Midbrain (tissue), 1 donor: ENCODE measurements around the gene ADGB.
A peak's percentile ranks its signal among the peaks of the same experiment; 100 is the strongest.
"Not testable (repeated sequence)": the region's sequence is repeated elsewhere in the genome, so short reads cannot be mapped to it uniquely, and the experiment has no call there.

Experiments used
- DNase-seq: peaks from one replicate; lab custom pipeline; 2025; lab: John Stamatoyannopoulos, UW

The ADGB gene

GRCh38 chr6:146819596-146820320, 221.0 kb downstream of the ADGB start:
- DNase-seq = no peak

GRCh38 chr6:146827216-146827928, 228.6 kb downstream of the ADGB start:
- no peak for DNase-seq

- no peak for DNase-seq
Observed at GRCh38 chr6:146829792-146830565, 231.2 kb downstream of the ADGB start.

GRCh38 chr6:146833157-146833556, 234.4 kb downstream of the ADGB start:
- DNase-seq = no peak

DNA sequence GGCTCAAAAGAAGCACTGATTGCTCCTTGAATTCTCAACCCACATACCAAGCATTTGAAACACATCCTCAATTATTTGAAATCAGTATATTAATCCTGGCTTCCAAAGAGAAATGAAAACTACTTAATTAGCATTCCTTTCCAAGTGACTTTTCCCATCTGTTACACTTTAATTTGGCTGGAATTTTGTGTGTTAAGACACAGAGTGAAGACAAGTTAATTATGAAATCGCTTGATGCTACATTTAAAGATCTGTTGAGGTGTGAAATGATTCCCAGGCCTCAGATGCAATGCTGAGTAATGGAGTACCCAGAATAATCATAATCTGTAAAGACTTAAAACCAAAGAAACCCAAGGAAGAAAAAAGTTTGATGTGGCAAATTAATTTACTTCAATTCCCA, 241.4 kb downstream of the ADGB start:
- DNase-seq = no peak

GRCh38 chr6:146840641-146841040, 241.9 kb downstream of the ADGB start:
- no peak for DNase-seq

DNA sequence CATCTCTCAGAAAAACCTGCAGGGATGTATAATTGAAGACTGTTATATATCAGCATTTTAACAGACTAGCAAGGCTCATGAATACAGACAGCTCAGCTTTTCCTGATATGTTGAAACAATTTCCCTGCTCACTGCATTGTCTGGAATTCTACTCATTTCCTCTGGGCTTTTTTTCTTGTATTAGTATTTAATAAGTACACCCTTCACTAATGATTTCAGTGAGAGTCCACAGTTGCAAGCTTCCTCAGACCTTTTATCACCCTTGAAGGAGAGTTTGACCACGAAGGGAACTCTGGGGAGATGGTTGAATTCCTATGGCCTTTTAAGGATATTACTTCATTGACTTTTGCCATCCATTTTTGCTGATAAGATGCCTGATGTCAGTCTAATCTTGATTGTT, 248.7 kb downstream of the ADGB start:
- no peak for DNase-seq

DNA sequence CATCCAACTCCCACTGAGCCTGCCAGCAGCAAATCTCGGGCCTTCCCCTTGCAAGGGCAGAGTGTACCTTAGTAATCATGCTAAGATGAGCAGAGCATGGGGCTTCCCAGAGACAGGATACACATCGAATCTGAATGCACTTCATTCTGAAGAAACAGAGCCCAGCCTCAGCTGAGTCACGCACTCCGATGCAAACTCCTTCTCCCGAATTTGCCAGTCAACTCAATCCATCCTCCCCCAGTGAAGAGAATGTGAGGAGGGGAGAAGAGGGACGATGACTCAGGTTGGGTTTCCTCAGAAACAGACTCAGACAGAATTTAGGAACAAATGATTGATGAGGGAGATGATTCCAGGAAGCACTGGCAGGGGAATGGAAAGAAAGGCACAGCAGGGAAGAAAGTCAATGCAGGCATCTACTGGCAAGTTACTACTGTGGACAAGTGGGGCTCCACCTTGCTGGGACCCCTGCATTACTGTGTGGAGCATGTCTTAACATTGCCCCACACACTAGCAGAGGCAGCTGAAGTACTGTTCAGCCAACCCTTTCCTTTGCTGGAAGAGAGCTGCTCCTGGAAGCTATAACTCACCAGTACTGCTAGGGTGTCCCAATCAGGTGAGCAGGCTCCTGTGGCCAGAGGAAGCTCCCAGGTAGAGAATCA, 251.6 kb downstream of the ADGB start:
- DNase-seq = no peak

GRCh38 chr6:146850981-146851380, 252.2 kb downstream of the ADGB start:
- no peak for DNase-seq

DNA sequence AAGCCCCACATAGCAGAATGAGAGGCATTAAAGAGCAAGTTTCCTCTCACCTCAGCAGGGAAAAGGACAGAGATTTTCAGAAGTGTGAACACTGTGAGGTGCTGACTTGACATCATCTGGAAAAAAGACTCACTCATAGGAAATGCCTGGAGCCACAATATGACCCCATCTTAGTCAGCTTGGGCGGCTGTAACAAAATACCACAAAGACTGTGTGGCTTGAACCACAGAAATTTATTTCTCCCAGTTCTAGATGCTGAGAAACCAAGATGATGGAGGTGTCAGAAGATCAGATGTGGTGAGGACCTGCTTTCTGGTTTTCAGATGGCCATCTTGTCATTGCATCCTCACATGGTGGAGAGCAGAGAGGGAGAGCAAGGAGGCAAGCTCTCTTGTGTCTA, 253.1 kb downstream of the ADGB start:
- no peak for DNase-seq

DNA sequence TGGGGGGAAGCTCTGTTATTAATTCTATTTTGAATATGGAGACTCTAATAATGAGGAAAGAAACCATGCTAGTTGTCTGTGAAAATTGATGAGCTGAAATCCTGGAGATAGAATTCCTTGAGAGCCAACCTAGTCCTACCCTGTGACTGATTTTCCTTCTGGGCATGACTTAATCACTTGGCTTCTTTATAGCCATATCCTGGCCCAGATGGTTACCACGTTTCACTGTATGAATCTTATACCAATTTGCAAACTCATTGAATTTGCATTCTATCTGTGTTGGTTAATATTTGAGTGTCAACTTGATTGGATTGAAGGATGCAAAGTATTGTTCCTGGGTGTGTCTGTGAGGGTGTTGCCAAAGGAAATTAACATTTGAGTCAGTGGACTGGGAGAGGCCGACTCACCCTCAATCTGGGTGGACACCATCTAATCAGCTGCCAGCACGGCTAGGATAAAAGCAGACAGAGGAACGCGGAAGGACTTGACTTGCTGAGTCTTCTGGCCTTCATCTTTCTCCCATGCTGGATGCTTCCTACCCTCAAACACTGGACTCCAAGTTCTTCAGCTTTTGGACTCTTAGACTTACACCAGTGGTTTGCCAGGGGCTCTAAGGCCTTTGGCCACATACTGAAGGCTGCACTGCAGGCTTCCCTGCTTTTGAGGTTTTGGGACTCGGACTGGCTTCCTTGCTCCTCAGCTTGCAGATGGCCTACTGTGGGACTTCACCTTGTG, 255.9 kb downstream of the ADGB start:
- DNase-seq = not testable (repeated sequence)

DNA sequence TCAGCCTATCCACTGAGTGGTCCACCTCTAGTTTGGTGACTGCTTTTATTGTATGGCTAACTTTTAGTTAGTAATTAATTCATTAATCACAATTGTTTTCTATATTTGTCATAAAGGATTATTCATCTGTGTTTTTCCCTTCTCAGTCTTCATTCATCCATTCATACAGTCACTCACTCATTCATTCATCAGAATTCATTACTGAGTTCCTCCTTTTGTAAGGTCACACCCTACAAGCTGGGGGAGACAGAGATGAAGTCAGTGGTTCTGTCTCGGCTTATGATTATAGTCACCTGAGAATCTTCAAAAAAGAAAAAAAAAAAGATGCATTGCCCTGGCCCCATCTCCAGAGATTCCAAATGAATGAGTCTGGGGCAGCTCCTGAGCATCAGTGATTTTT, 257.1 kb downstream of the ADGB start:
- no peak for DNase-seq

- DNase-seq = no peak
Observed at GRCh38 chr6:146856296-146856695, 257.5 kb downstream of the ADGB start.

DNA sequence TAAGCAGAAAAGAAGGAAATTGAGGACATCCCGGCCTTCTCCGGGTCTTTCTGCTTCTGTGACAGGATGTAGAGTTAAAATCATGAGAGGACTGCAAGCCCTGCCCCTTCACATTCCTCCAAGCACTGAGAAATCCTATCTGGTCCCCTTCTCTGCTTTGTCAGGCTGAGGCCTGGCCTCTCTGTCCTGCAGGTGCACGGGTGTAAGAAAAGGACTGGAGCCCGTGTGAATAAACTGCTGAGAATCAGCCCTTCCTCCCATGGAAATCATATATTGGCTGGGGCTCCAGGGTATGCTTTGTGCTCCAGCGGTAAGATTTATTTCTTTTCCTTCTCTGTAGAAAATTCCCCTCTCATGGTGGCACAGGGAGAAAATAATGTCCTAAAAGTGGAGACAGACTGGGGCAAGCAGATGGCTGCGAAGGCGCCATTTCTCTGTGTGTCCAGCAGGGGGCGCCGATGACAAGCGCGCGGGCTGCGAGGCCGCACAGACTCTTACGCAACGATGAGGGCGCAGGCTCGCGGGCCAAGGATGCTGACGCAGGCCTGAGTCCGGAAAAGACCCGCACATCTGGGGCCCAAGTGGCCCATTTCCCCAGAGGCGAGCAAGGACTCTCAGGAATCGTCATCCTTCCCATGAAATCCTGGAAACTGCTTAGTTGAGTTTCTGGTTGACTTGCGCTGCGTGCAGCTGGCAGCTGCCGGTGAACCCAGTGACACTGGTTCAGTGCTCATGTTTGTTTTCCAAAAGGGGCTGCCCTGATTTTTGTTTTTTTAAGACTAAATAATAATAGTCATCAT, 258.6 kb downstream of the ADGB start:
- peak; percentile 93 for DNase-seq

DNA sequence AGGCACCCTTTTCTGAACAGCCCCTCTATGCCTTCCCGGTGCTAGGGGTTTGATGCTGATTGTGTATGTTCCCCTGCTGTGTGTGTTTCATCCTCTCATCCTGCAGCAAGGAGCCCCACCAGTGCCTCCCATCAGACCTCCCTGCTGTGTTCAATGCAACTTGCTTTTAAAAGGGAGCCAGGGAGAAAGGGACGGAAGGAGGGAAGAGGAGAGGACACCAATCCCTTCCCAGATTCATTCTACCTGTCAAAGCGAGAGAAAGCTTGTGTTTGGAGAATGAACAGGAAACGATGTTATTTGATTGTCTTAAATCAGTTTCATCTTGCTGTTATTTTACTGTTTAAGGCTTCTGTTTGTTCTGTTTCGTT, 259.2 kb downstream of the ADGB start:
- DNase-seq = peak; percentile 50

DNA sequence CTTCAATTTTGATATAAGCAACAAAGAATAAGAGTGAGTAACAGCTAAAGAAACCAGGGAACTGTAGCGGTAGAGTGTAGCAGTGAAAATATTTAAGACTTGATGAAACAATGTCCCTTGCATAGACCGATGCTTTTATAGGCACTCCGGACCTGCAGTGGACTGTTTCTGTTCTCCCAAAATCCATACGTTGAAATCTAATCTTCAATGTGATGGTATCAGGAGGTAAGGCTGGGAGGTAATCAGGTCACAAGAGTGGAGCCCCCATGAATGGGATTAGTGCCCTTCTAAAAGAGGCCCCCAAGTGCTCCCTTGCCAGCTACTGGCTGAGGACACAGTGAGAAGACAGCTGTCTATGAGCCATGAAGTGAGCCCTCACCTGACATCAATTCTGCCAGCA, 260.4 kb downstream of the ADGB start:
- no peak for DNase-seq

- no peak for DNase-seq
Observed at GRCh38 chr6:146859795-146860495, 261.2 kb downstream of the ADGB start.

DNA sequence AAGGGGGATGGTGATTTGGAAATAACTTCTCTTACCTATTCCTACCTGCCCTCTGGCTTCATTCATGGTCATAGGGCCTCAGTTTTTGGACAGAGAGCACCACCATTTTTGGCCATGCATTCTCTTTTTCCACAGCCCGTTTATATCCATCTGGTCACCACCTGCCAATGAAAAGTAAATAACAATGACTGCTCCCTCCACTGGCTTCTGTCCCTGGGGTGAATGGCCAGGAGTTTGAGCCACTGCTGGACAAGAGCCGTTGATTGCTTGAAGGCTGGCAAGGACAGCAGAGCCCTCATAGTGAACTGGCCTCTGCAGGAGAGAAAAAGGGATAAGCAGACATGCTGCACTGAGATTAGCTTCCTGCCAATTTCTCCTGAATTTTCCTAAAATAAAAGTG, 261.8 kb downstream of the ADGB start:
- peak; percentile 12 for DNase-seq

DNA sequence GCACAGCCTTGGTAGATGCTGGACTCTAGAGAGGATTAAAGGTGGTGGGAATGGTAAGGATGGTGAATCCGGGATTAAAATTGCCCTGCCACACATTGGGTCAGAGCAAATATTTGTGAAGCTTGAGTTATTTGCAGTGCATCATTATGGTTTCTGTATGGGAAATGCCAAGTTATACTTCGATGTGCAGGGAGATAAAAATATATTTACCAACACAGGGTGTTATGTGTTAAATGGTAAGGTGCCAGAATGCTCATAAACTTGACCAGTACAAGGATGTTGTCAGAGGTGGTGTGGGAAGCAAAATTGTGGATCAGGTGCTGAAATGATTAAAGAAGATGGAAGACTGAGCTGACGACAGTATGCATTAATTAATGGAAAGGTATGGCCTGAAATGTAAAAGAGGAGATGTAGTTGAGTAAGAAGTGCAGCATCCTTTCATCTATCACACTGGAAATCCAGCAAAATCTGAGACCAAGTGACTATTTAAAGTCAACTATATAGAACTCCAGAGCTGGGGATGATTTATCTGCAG, 262.3 kb downstream of the ADGB start:
- DNase-seq = no peak

DNA sequence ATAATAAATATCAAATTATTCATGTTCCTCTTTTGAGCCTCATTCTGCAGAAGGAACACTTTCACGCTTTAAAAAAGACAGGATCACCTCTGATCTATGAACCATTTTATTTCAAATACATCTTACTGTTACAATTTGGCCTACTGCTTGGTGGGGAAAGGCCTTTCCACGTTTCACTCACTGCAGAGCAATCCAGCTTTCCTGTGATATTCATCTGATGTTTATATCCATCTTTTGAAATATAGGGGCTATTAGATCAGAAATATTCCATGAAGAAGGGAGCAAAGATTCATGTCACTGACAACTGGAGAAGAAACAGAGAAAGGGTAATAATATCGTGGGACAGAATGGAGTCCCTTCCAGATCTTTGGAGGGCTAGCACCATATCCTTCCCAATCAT, 262.9 kb downstream of the ADGB start:
- no peak for DNase-seq
